GM18502 (cell line): Measurements from ENCODE around the gene CDH2.

Source experiments
- ATAC-seq: cut with Tn5 transposase; IDR thresholded peaks from one replicate; pipeline ENCODE4 v1.9.1; 2021; ENCODE audit warnings: mild to moderate bottlenecking; ENCODE audit not compliant: unreplicated experiment, poor library complexity

The CDH2 gene

DNA sequence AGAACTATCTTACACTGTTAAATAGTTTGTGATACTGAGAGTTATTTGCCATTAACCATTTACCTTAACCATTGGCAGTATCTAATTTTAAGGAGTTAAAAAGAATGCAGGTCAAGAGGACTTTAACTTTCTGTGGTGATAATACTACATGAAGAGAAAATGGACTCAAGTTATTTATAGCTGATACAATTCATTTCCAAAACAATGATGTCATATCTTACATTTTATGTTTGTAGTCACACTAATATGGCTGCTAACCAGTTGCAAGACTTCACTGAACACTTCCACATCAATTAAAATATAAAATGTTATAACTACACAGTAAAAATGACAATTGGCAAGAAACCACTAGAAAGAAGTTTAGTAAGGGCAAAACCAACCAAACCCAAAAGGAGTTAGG, 77.7 kb downstream of the CDH2 start:
- ATAC-seq, result no peak

DNA sequence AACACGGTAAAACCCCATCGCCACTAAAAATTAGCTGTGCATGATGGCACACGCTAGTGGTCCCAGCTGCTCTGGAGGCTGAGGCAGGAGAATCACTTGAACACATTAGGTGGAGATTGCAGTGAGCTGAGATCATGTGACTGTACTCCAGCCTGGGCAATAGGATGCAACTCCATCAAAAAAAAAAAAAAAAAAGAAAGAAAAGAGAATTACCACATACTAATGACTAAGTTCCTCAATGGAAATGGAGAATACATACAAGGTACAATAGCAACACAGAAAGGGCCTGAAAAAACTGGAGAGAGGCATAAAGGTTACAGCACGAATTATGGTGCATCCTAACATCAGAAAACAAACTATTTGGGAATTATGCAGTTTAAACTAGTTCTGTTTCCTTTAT, 81.3 kb downstream of the CDH2 start:
- ATAC-seq, result no peak

DNA sequence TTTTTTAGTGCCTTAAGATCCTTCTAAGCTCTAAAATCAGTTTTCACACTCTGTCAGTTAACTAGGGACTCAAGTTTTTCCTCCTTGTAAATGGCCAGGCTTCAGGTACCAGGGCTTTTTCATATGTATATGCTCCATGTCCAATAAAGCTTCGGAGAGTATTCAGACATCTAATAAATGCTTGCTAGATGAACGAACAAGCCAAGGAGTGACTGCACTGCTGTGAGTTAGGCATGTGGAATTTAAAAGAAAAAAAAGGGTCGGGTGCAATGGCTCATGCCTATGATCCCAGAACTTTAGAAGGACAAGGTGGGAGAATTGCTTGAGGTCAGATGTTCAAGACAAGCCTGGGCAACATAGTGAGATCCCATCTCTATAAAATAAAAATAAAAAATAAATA, 81.9 kb downstream of the CDH2 start:
- ATAC-seq, result no peak

DNA sequence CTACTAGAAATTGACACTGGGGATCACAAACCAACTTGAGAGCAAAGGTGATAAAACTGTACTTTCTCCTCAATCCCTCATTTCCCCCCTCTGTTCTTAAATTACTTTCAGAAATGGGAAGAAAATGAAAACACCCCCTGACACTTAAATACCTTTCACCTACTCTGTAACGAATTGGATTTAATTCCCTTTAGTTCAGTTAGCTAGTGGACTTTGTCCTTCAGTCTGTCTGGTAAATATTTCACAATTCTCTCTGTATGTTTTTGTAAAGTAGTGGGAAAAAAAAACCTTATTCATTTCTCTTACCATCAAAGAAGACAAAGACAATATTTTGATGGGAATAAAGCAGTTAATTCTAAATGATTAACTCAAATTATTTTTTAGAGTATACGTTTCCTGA, 85.7 kb downstream of the CDH2 start:
- no peak for ATAC-seq

DNA sequence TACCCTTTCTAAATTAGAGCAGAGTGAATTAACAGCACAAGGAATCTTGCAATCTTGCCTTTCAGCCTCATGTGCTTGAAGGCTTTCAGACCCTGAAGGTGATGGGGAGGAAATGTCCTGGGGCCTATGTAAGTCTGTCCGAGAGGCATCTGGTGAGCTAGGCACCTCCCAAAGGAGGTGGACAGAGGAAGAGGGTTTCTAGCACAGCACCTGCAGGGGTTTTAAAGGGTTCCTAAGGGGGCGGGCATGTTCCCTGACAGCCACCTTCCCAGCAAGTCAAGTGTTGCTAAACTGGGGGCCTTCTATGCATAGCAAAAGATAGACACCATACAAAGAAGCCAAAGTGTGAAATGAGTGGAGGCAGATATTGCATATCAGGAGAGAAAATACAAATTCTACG, 88.5 kb downstream of the CDH2 start:
- no peak for ATAC-seq

DNA sequence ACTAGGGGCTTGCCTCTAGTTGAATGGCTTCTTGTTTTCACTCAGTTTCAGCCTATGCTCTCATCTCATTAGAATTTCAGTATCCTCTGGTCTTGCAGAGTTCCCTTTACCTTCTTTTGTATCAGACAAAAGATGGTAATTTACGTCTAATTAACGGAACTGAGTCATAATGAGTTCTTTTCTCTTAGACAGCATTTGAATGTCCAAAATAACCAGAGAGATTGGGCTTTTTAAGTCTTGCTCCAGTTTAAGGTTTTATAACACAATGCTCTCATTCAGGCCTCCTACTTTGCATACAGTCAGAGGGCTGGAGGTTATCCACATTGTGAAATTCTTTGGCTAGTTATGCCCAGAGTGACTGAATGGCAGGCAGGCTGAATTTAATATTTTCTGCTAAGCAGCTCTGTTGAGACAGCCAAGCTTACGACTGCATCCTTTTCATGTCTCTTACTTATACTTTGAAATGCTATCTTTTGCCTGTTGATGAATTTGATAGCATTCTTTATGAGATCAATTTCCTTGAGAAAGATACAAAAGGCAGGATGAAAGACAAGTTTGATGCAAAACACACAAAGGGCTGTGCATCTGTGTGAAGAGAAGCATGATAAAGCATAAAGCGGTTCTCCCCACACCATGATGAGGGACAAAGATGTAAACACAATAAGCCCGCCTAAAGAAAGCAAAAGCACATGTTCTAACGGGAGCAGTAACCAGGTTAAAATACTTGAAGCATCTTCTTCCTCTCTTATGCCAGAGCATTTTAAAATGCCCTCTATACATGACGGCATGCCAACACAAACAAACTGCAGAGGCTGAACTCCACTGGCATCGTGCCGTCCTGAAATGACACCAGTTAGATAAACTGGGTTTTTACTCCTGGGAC, 90.0 kb downstream of the CDH2 start:
- no peak for ATAC-seq

DNA sequence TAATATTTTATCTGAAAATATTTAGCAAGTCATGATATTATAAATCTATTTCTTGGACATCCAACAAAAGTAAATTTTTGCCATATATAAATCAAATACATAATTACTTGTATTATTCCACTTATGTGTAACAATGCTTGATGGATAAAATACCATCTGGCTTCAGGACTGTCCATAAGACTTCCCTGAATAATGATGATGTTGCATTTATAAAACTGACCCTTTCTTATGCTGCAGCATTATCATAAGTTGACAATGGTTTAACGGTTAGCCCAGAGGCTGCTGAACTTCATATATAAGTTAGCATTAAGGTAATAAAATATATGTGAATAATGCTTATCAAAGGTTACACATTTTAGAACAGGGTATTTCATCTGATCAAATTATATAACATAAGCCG, 95.4 kb downstream of the CDH2 start:
- no peak for ATAC-seq

DNA sequence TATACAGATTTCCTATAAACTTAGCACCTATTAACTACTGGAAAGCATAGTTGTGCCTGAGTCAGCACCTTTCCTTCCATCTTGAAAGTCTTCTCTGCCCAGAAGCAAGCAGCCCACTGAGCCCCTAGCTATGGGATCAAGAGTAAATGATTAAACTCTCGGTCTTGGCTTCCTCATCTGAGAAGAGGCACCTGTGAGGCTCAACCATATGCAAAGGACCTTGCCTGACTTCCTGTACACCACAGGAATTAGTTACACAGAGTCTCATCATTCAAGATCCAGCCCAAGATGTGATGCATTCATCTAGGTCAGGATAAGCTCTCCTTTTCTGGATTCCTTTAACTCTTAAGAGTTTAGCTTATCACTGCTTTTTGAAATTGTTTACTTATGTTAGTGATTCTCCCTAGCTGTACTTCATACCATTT, 96.0 kb downstream of the CDH2 start:
- ATAC-seq, result no peak

DNA sequence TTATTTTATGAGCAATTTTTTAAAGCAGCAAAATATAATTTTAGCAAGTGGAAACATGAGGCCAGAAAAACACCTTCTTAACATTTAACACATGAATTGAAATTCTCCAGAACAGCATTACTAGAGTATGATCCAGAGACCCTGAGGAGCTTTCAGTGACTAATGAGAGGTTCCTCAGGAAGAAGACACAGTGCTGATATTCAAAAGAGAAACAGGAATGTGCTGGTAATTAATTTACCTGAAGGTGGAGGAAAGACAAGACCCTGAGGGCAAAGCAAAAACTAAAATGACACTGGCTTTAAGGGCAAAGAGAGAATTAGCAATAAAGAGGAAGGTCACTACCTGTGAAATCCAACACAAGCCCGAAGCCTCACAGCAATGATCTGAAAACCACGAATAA, 97.0 kb downstream of the CDH2 start:
- no peak for ATAC-seq

DNA sequence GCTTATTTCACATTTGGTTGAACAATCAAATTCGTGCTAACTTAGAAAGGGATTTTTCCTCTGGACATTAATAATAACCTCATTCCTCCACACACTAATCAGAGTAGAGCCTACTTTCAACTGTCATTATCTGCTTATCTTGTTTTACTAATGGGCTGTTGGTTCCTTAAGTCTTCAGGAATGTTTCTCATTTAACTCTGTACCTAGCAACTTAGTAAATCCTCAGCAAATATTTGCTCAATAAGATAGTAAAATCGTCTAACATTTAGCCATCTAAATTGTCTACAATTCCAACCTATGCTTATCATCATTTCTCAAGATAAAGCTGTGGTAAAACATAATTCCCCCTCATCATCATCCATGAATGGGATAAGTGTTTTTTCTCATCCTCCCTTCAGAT, 98.1 kb downstream of the CDH2 start:
- ATAC-seq, result no peak

DNA sequence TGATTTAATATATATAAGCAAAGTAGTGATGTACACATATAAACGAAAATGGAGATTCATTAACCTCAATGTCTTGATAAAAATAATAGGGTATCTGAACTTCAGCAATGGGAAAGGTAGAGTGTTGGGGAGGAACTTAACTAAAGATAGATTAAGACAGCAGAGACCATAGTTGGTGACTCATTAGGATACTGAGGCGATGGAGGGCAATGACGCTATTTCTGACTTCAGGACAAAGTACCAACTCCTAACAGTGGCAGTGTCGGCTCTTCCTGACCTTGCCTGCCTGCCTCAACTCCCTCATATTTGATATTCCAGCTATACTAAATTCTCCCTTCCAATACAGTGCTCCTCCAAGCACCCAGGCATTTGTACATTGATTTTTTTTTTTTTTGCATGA, 98.6 kb downstream of the CDH2 start:
- no peak for ATAC-seq

DNA sequence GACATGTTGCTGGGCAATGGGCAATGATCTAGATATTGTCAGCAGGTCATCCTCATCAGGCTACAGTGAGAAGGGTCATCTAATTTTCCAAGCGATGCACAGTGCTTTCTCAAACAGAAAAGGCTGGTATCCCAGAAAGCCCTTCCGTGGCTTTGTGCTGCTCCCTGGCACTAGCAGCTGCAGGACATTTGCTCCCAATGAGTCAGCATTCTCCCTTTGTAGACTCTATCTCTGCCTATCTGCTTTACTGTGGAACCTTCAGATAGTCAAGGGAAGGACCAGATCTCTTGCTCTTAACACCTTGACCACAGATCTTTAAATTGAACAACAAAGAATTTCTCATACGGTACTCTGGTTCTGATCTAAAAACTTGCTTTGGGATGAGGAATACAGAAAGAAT, 101.4 kb downstream of the CDH2 start:
- ATAC-seq, result no peak

DNA sequence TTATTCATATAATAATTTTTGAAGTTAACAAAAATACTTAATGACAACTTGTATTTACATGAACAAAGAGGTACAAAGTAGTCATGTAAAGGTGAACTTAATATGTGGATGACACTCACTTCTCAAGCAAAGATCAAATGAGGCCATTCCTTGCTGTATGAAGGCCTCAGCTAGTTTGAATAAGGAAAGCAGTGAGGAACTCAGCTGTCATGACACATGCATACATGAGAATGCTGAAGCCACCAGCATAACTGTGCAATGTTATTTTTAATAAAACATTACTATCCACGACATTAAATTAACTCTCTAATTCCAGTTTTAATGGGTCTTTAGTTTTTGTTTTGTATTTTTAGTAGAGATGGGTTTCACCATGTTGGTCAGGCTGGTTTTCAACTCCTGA, 102.9 kb downstream of the CDH2 start:
- no peak for ATAC-seq

DNA sequence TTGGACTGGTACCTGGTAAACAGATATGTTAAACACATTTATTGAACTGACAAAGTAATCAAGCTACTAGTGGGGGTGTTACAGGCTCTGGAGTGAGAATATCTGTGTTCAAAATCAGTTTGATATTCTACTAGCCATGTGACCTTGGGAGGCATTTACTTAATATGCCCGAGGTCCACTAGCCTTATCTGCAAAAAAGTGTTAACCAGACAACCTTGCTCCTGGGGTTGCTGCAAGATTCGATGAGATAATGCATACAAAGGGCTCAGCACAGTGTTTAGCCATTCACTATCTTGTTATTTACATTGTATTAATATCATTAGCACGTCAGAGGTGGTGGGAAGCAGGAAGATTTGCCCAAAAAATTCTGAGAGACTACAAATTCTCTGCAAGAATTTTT, 103.3 kb downstream of the CDH2 start:
- no peak for ATAC-seq

DNA sequence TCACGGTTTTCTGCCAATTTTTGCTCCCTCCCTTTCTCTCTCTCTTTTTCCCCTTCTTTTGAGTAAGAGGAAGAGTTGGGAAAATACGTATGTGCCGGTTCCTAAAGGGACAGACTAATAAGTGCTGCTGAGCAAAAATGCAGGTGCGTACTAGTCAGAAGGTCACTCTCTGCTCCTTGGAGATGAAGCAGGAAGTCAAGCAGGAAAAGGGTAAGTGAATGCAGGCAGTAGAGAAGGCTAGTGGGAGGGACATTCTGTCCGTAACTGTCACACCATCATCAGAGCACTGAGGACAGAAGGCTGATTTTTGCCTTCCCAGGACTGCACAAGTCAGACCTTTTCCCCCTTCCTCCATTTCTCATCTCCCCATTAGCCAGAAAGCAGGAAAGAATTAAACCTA, 105.7 kb downstream of the CDH2 start:
- ATAC-seq, result no peak

DNA sequence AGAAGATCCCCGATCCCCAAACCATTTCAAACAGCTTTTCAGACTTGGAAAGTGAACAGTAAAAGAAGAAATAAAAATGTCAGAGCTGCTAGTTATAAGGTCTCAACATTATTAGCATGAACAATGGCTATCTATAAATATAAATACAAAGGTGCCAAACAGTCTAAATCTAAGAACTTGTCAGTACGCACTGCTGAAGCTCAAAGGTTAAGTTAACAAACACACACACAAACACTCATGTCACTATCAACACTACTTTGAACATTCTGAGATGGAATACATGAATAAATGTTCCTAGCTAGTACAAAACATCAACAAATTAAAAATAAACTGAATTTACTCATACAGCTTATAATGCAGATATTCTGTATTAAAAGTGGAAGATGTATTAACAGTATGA, 108.7 kb downstream of the CDH2 start:
- no peak for ATAC-seq

DNA sequence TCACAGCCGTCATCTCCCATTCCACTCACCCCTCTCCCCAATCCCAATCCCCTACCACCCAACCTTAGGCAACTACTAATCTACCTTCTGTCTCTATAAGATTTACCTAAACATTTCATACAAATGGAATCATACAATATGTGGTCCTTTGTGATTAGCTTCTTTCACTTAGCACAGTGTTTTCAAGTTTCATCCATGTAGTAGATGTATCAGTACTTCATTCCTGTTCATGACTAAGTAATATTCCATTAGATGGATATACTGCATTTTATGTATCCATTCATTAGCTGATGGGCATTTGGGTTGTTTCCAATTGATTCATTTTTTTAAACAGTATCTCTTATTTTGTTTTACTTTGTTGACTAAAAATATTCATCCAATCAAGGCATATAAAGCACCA, 109.6 kb downstream of the CDH2 start:
- ATAC-seq, result no peak

DNA sequence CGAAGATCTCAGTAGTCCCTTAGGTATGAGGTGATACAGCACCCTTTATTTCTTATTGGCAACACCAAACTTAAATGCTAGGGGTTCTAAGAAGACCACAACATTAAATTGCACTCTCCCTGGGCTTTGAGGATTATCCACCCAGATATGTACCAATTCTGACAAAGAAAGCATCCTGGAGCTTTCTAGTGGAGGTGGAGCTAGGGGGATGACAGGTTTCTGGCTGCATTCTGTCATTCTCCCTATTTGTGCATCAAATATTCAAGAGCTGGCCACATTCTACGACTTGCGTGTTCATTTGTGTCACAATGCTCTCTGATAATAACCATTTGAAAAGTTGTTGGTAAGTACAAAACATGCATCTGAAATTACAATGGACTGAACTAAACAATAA, 111.1 kb downstream of the CDH2 start:
- no peak for ATAC-seq

DNA sequence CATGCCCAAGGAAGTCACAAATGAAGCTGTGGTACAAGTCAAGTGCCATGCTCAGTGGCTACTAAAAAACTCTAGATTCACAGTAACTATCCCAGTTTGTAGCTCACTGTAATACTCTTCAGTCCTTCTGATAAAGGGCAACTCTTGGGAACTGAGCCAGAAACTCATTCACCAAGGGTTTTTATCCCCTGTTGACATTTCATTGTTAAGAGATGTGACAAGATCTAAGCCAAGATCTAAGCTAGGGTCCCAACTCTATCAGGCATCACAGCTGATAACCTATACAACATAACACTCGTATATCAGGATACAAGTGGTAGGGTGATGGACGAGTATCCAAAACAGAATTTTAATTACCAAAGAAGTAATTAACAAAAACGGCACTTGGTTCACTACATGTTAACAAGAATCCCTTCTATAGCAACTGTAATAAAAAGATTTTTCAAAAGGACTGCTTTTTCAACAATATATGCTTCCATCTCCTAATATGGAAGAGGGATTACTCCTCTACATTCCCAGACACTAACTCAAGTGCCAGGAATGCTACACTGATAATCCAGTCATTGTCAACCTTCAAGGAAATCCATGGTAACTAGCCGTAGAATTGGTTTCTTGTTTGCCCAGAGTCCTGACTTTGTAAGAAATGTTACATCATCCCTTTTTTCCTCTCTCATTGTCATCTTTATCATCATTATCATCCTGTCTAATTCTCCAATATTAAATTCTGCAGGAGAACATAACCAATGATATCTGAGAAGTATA, 111.7 kb downstream of the CDH2 start:
- no peak for ATAC-seq

DNA sequence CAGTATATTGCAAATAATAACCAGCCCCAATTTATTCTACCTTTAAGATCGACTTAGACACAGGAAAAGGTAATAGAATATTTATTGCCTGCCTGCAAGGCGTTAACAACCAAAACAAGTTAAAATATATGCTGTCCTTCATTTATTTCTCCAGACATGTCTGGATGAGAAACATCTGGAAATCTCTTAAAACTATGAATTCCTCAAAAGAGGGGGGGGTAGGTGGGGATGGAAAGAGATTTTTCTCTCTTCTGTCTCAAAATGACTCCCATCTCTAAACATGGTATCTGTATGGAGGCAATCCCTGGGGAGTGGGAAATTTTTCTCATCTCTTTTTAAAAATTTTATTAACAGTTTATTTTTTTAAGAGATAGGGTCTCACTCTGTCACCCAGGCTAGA, 113.0 kb downstream of the CDH2 start:
- no peak for ATAC-seq

DNA sequence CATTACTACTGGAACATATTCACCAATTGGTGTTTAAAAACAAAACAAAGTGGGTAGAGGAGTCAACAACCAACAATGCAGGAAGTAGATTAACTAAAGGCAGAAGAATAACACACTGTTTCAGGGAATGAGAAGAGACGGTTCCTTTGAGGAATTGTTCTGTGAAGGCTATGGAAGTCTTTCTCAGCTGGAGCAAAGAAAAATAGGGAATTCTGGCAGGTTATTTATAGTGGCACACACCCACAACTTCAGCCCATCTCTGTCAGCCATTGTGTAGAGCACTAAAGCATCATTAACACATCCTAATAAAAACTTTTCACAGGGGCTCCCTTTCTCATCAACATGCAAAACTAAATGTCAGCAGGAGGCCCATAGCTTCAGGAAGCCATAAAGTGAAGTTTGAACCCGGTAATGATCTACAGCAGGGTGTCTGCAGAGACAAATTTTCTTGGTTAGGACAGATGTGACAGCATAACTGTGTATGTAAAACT, 113.6 kb downstream of the CDH2 start:
- ATAC-seq, result no peak

DNA sequence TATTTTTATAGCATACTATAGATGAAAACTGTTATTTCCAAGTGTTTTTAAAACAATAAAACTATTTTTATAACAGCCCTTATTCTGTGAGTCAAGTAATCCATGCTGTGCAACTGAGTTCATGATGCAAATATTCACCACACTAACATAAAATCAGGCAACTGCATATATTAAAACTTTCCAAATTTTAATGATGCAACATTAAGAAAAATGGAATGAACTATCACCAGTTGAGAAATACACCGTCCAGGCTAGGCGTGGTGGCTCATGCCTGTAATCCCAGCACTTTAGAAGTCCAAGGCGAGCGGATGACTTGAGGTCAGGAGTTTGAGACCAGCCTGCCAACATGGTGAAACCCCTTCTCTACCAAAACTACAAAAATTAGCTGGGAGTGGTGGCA, 114.5 kb downstream of the CDH2 start:
- ATAC-seq, result no peak
